IgD-negative memory B cell (primary cell): ENCODE results near the gene SUPT4H1. TPM values are rescaled to one million over a fixed set of nuclear protein-coding genes. Genes with fewer than 3 reads are reported as not detected.
"Not testable (repeated sequence)": the region's sequence is repeated elsewhere in the genome, so short reads cannot be mapped to it uniquely, and the experiment has no call there.

Source experiments
- H3K27ac Mint-ChIP-seq, 3 donors: one replicate each; pipeline ENCODE4 v1.8.0; 2020 to 2022; ENCODE audit warnings: mild to moderate bottlenecking in 3 of 3, mixed read lengths in 3 of 3, moderate library complexity in 1 of 3
- H3K27me3 Mint-ChIP-seq: one replicate; pipeline ENCODE4 v1.8.0; 2021; ENCODE audit warnings: mixed read lengths
- H3K36me3 Mint-ChIP-seq: one replicate; pipeline ENCODE4 v1.8.0; 2020; ENCODE audit warnings: mild to moderate bottlenecking, mixed read lengths
- H3K4me1 Mint-ChIP-seq, 3 donors: one replicate each; pipeline ENCODE4 v1.8.0; 2020 to 2022; ENCODE audit warnings: mixed read lengths in 3 of 3, mild to moderate bottlenecking in 1 of 3
- H3K4me3 Mint-ChIP-seq, 4 donors: one replicate each; pipeline ENCODE4 v1.8.0; 2020 to 2022; ENCODE audit warnings: mild to moderate bottlenecking in 4 of 4, mixed read lengths in 4 of 4, moderate library complexity in 3 of 4
- H3K9me3 Mint-ChIP-seq, 3 donors: one replicate each; pipeline ENCODE4 v1.8.0; 2020 to 2021; ENCODE audit warnings: mixed read lengths in 3 of 3, mild to moderate bottlenecking in 1 of 3
- polyA plus RNA-seq: library from polyadenylated mRNA; unstranded; fragments of 300-500 nt; fragmentation: Illumina TruSeq; gene quantifications from one replicate; pipeline ENCODE4 v1.2.3, GENCODE V29; 2021

SUPT4H1 gene
- polyA plus RNA-seq, 1 donor from 2014 or later = 94.2 TPM

DNA sequence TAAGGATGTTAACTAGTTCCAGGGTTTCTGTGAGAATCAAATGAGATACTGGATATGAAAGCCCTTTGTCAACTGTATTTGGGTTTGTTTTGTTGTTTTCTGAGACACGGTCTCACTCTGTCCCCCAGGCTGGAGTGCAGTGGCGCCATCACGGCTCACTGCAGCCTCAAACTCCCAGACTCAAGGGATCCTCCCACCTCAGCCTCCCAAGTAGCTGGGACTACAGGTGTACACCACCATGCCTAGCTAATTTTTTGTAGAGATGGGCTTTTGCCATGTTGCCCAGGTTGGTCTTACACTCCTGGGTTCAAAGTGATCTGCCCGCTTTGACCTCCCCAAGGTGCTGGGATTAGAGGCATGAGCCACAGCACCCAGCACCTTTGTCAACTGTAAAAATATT lies 8.9 kb downstream of the SUPT4H1 start:
- Mint-ChIP-seq H3K4me1 (peaks cover 36 to 64% (median 49%) of the 10 kb centered on the region in 3 donors), H3K27ac (peak overlapping the region; percentile 98 to 99 (median 98)), H3K4me3 (peak overlapping the region; percentile 86 to 94 (median 94)), H3K9me3 (no peaks in the 10 kb centered on the region), H3K36me3 (peaks cover 5% of the 10 kb centered on the region), H3K27me3 (no peaks in the 10 kb centered on the region)

- H3K36me3 Mint-ChIP-seq = peaks cover 5% of the 10 kb centered on the region
These were observed 10.0 kb downstream of the SUPT4H1 start for GRCh38 chr17:58341861-58342475.

GRCh38 chr17:58341136-58341860 lies 10.7 kb downstream of the SUPT4H1 start:
- H3K9me3 Mint-ChIP-seq, H3K27me3 Mint-ChIP-seq, H3K36me3 Mint-ChIP-seq: not testable (repeated sequence)
- peak overlapping the region; percentile 99 for H3K27ac Mint-ChIP-seq
- peak overlapping the region; percentile 77 to 94 (median 91) for H3K4me3 Mint-ChIP-seq
- peaks cover 52 to 68% (median 58%) of the 10 kb centered on the region in 3 donors for H3K4me1 Mint-ChIP-seq

More at GRCh38 chr17:58341861-58342475, 10.0 kb downstream of the SUPT4H1 start:
- H3K27me3 Mint-ChIP-seq = no peaks in the 10 kb centered on the region
- H3K4me1 Mint-ChIP-seq = peaks cover 46 to 62% (median 53%) of the 10 kb centered on the region in 3 donors
- H3K4me3 Mint-ChIP-seq = peak overlapping the region; percentile 77 to 94 (median 91)
- H3K9me3 Mint-ChIP-seq = no peaks in the 10 kb centered on the region
- H3K27ac Mint-ChIP-seq = peak overlapping the region; percentile 98 to 99 (median 98)

DNA sequence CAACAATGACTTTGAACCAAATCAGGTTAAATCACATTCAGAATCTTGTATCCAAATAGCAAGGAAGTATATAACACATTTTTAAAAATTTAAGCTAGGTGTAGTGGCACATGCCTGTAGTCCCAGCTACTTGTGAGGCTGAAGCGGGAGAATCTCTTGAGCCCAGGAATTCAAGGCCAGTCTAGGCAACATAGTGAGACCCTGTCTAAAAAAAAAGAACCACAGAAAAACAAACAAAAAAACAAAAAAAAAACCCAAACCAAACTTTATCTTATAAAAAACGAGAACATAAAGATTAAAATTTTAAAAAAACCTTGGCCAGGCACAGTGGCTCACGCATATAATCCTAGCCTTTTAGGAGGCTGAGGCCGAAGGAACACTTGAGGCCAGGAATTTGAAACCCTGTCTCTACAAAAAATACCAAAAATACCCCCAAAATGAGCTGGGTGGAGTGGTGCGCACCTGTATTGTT lies 11.6 kb downstream of the SUPT4H1 start:
- H3K27ac Mint-ChIP-seq = peak overlapping the region; percentile 99
- H3K4me1 Mint-ChIP-seq = peaks cover 59 to 69% (median 64%) of the 10 kb centered on the region in 3 donors
- no peaks in the 10 kb centered on the region for H3K27me3 Mint-ChIP-seq
- H3K9me3 Mint-ChIP-seq = no peaks in the 10 kb centered on the region
- H3K4me3 Mint-ChIP-seq = peak overlapping the region; percentile 90 to 100 (median 96)
- peaks cover 5% of the 10 kb centered on the region for H3K36me3 Mint-ChIP-seq

DNA sequence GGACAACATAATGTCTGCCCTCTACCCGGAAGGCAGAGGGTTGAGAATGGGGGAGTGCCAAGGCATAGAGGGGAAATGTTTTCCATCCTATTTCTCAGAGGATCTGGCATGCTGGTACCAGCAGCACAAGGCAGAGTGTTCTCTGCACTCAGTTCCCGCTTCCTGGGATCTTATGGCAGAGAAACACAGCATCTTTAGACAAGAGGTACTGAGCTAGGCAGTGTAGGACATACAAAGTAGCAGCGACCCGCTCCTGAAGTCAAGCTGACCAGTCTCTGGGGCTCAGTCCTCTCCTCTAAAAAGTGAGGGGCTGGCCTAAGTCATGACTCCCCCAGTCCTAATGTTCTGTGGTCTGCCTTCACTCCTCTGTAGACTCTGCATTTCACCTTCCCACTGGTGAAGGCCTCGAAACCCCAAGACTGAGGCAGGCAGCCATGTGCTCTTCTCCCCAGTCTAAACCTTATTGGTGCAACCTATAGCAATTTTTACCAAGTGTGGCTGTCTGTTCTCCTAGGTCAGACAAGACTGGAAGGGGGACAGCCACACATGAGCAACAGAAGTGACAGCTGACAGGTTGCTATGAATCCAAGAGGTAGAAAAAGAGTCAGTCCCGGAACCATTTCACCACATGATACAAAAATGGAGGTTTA lies 12.1 kb downstream of the SUPT4H1 start:
- Mint-ChIP-seq H3K27me3 (no peaks in the 10 kb centered on the region), H3K36me3 (peaks cover 5% of the 10 kb centered on the region), H3K4me1 (peaks cover 57 to 69% (median 66%) of the 10 kb centered on the region in 3 donors), H3K9me3 (no peaks in the 10 kb centered on the region), H3K4me3 (peak overlapping the region; percentile 90 to 100 (median 96)), H3K27ac (peak overlapping the region; percentile 99)

DNA sequence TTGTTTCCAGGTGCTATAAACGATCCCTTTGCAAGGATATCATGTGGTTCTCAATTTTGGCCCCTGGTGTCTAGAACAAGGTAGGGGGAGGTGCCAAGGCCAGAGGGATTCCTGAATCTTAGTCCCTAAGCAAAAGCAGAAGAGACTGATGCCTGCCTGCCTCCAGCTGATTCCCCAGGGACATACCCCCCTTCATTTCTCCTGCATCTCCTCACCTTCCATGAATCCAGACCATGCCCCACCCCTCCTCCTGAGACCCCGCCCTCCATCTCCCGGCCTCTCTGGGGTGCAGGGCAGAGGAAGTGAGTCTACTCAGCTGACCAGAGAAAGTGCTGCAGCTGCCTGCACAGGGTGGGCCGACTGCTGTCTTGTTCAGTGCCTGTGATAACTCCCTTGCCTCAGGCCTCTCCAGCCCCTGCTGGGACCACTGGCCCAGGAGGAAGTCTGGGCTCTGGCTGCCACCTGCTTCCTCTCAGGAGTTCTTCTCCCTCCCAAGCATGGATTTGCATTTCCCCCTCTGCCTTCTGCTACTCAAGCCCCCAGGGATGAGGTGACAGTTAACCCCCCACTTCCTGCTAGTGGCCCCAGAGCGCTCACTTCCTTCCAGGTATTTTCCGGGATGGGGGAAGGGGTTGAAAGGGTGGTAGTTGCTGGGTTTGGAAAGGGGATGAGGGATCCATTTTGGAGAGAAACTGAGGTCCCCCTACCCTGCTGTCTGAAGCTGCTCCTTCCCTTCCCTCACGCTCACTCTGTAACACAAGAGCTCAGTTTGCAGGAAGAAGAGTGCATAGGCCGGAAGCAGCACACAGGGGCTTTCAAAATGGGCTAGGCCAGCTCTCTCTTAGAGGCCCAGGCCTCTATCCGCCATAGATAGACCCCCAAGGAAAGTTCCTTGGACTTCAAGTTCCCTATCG lies 12.9 kb downstream of the SUPT4H1 start:
- H3K27me3 Mint-ChIP-seq = no peaks in the 10 kb centered on the region
- peak overlapping the region; percentile 90 to 100 (median 96) for H3K4me3 Mint-ChIP-seq
- H3K36me3 Mint-ChIP-seq = peaks cover 5% of the 10 kb centered on the region
- peak overlapping the region; percentile 99 for H3K27ac Mint-ChIP-seq
- no peaks in the 10 kb centered on the region for H3K9me3 Mint-ChIP-seq
- H3K4me1 Mint-ChIP-seq = peaks cover 50 to 71% (median 68%) of the 10 kb centered on the region in 3 donors

DNA sequence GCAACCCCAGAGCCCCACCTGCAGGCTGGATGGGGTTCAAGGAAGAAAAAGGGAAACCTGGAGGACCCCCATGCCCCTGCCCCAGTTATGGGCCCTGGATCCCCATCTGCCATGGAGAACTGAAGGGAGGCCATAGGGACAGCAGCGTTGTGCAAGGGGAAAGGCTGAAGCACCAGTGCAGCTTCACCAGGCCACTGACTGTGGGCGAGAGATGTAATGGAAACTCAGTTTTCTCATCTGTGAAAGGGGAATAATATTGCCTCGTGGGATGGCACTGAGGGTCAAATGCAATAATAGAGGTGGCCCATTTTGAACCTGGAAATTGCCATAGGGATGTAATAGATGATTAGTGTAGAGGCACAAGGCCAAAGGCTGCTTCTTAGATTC lies 13.6 kb downstream of the SUPT4H1 start:
- peaks cover 5% of the 10 kb centered on the region for H3K36me3 Mint-ChIP-seq
- H3K4me3 Mint-ChIP-seq = peak overlapping the region; percentile 90 to 100 (median 96)
- no peaks in the 10 kb centered on the region for H3K9me3 Mint-ChIP-seq
- peak overlapping the region; percentile 99 for H3K27ac Mint-ChIP-seq
- no peaks in the 10 kb centered on the region for H3K27me3 Mint-ChIP-seq
- H3K4me1 Mint-ChIP-seq = peaks cover 46 to 68% (median 67%) of the 10 kb centered on the region in 3 donors

DNA sequence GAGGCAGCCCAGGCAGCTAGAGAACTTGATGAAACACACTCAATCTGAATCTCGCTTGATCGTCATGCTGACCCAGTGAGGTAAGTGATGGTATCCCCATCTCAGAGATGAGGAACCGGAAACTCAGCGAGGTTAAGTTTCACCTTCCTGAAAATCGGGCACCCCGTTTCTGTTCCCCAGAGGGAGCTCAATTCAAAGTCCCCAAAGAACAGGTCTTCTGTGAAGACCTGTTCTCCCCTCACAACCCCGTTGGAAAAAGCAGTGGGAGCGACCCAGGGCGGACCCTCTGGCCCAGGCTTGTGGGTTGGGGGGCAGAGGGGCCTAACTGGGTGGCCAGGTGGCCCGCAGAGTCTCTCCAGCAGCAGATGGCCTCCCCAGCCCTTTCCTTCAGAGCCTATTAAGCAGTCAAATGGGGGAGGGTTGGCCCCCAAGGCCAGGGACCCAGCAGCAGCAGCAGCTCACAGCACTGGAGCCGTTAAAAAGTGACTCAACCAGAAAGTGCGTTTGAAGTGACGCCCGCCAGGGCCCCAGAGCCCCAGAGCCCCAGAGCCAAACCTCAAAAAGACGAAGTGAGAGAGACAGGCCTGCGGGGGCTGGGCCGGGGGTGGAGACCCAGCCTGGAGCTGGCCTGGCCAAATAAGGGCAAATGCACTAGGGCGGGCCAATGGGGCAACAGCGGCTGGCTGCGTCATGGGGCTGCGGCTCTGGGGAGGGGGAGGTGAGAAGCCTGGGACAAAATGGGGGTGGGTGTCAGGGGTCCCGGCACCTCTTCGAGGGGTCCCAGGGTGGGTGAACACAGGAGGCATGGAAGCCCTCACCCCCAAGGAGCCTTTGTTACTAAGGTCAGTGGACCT lies 14.2 kb downstream of the SUPT4H1 start:
- Mint-ChIP-seq H3K36me3 (peaks cover 5% of the 10 kb centered on the region), H3K27ac (peak overlapping the region; percentile 99), H3K4me1 (peaks cover 44 to 66% (median 61%) of the 10 kb centered on the region in 3 donors), H3K4me3 (peak overlapping the region; percentile 90 to 100 (median 96)), H3K9me3 (no peaks in the 10 kb centered on the region), H3K27me3 (no peaks in the 10 kb centered on the region)

DNA sequence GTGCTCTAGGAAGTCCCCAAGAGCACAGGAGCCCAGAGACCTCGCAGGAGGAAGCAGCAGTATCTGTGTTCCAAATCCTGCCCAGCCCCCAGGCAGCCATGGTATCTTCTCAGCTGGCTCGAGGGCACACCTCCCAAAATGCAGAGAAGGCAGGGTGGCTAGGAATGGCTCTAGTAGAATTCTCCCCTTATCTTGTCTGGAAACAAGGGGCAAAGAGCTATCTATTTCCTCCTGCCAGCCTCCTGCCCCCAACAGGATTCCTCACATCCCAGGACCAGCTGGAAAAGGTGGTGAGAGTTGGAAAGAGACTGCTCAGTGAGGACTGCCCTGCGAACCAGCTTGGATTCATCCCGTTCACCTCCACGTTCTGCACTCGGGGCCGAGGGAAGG lies 14.8 kb downstream of the SUPT4H1 start:
- H3K36me3 Mint-ChIP-seq = peaks cover 6% of the 10 kb centered on the region

DNA sequence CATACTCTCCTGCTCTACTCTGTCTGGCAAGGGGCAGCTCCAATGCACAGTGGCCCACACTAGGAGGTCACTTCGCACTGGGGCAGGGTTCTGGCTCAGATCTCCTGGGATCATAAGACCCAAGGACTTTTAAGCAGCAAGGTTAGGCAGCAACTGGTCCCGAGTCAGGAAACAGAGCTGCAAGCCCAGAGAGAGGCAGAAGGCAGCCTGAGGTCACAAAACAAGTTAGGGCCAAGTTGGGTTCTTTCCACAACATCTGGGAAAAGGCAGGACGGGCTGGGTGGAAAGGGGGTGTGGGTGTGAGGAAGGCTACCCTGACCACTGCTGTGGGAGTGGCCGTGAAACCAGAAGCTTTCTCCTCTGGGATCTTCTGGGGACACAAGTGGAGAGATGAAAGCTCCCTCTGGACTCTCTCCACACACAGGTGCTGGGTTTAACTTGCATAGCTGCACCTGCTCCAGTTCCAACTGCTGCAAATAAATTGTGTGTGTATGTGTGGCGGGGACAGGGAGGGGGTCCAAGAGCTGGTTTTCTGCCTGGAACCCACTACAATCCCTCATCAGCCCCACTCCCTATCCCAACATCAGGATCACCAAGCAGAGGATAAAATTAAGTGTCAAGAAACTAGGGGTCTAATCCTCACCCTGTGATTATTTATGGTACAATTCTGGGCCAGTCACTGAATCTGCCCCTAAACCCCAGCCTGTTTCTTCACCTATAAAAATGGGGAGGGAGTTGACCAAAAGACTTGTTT lies 15.4 kb downstream of the SUPT4H1 start:
- H3K4me1 Mint-ChIP-seq = peaks cover 40 to 57% (median 50%) of the 10 kb centered on the region in 3 donors
- H3K36me3 Mint-ChIP-seq = peaks cover 5% of the 10 kb centered on the region
- peak overlapping the region; percentile 99 for H3K27ac Mint-ChIP-seq

More for the DNA sequence above, 14.8 kb downstream of the SUPT4H1 start:
- no peaks in the 10 kb centered on the region for H3K9me3 Mint-ChIP-seq
- H3K4me1 Mint-ChIP-seq = peaks cover 44 to 61% (median 55%) of the 10 kb centered on the region in 3 donors
- H3K27me3 Mint-ChIP-seq = no peaks in the 10 kb centered on the region
- peak overlapping the region; percentile 99 for H3K27ac Mint-ChIP-seq
- peak overlapping the region; percentile 90 to 100 (median 96) for H3K4me3 Mint-ChIP-seq

DNA sequence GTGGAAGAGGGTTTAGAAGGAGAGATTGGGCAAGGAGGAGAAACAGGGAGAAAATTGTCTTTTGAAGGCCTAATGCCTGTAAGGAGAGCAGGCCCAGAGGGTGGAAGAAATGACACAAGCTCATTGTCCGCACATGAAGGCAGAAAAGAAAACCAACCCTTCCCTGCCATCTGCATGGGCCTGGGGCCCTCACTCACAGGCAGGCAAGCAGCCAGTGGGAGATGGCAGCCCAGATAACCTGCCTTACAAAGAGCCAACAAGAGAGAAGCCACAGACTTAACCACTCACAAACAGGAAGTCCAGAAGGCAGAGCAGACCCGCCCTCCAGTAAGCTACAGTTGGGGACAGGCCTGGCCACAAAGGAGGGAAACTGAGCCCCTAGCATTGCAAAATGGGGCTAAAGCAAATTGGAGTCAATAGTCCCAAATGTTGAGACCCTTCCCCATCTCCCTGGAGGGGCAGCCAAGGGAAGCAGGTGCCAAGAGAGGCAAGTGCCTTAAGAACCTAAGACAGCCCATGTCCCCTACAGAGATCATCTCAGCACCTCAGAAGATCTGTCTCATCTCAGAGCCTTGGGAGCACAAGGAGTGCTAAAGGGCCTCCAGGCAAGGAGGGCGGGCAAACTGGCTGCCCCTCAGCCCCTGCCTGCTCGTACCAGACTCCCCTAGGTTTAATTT lies 16.1 kb downstream of the SUPT4H1 start:
- Mint-ChIP-seq H3K27ac (peak overlapping the region; percentile 99), H3K36me3 (peaks cover 12% of the 10 kb centered on the region), H3K4me1 (peaks cover 40 to 56% (median 50%) of the 10 kb centered on the region in 3 donors), H3K27me3 (no peaks in the 10 kb centered on the region), H3K4me3 (peak overlapping the region; percentile 90 to 100 (median 96)), H3K9me3 (peaks cover 0 to 1% (median 0%) of the 10 kb centered on the region in 3 donors)

More for the DNA sequence above, 15.4 kb downstream of the SUPT4H1 start:
- Mint-ChIP-seq H3K9me3 (peaks cover 0 to 1% (median 0%) of the 10 kb centered on the region in 3 donors), H3K4me3 (peak overlapping the region; percentile 90 to 100 (median 96)), H3K27me3 (no peaks in the 10 kb centered on the region)

GRCh38 chr17:58335061-58335731 lies 16.8 kb downstream of the SUPT4H1 start:
- peaks cover 40 to 51% (median 47%) of the 10 kb centered on the region in 3 donors for H3K4me1 Mint-ChIP-seq
- H3K9me3 Mint-ChIP-seq = peaks cover 0 to 1% (median 0%) of the 10 kb centered on the region in 3 donors
- peaks cover 15% of the 10 kb centered on the region for H3K36me3 Mint-ChIP-seq
- peak overlapping the region; percentile 99 for H3K27ac Mint-ChIP-seq
- H3K4me3 Mint-ChIP-seq = peak overlapping the region; percentile 90 to 100 (median 96)
- H3K27me3 Mint-ChIP-seq = no peaks in the 10 kb centered on the region
